HCT116 (cell line): ENCODE measurements around the gene RIMS4. TPM values are rescaled to one million over a fixed set of nuclear protein-coding genes. Genes with fewer than 3 reads are reported as not detected.

ENCODE experiments used
- ATAC-seq: fragments of 200-7000 bp; cut with Tn5 transposase; 2 replicates; pipeline ENCODE4 v1.9.1; 2020; ENCODE audit warnings: mild to moderate bottlenecking, moderate library complexity
- BruUV-seq: library from RNA; stranded (reverse); fragments of 400-500 nt; replicated peaks from 2 replicates; lab custom pipeline; 2021; lab: Mats Ljungman, UMichigan
- CTCF ChIA-PET: fragments of 300-600 bp; sonication (Branson Sonifier 250); formaldehyde crosslinking; loops from one replicate; lab custom pipeline; 2021; ENCODE audit warnings: antibody characterized with exemption; lab: Charles Lee
- POLR2A ChIA-PET: fragments of 300-600, 350-600 bp; sonication (Branson Sonifier 250); formaldehyde crosslinking; loops from one replicate; lab custom pipeline; 2021; ENCODE audit warnings: antibody characterized with exemption; lab: Charles Lee
- RAD21 ChIA-PET, 2 experiments: fragments of 300-600 bp; sonication (Branson Sonifier 250); formaldehyde crosslinking; loops; one replicate each; lab custom pipeline; 2023; ENCODE audit warnings: low total read pairs in 2 of 2; ENCODE audit not compliant: uncharacterized antibody in 2 of 2, unreplicated experiment in 2 of 2, low non-redundant PET in 1 of 2; lab: Charles Lee
- DNase-seq: peaks from one replicate; pipeline ENCODE4 v3.0.0-alpha.2; 2010; ENCODE audit warnings: low read depth, low spot score
- H2AFZ ChIP-seq: fragments of 200-600 bp; shearing (Covaris generic), sonication (generic); 2 replicates; pipeline ENCODE4 v1.6.1; 2017; ENCODE audit warnings: low read depth, mixed run types, mixed read lengths, antibody characterized with exemption, low read length; ENCODE audit not compliant: poor library complexity, severe bottlenecking
- H3K27ac ChIP-seq: 2 replicates; pipeline ENCODE4 v1.5.1; 2012; ENCODE audit warnings: low read depth, low read length
- H3K27me3 ChIP-seq: fragments of 200-600 bp; sonication (generic); 2 replicates; pipeline ENCODE4 v1.6.1; 2016; ENCODE audit warnings: mixed run types, low read length, mixed read lengths; ENCODE audit not compliant: insufficient read depth
- H3K36me3 ChIP-seq, 2 experiments: fragments of 200-500 bp in 1 of 2; fragments of 200-600 bp in 1 of 2; sonication (Bioruptor generic) in 1 of 2; sonication (generic) in 1 of 2; 2 replicates each; pipeline versions ENCODE4 v1.5.1 to v1.6.1; 2014 to 2016; ENCODE audit warnings: low read length in 2 of 2, inconsistent platforms in 1 of 2, mixed read lengths in 1 of 2, mixed run types in 1 of 2; ENCODE audit not compliant: insufficient read depth in 2 of 2, control insufficient read depth in 1 of 2
- H3K4me1 ChIP-seq, 2 experiments: fragments of 200-600 bp in 1 of 2; sonication (generic) in 1 of 2; 2 replicates each; pipeline versions ENCODE4 v1.5.1 to v1.6.1; 2012 to 2017; ENCODE audit warnings: low read length in 2 of 2, inconsistent platforms in 1 of 2, mild to moderate bottlenecking in 1 of 2, mixed read lengths in 1 of 2, mixed run types in 1 of 2, moderate library complexity in 1 of 2; ENCODE audit not compliant: insufficient read depth in 2 of 2, control insufficient read depth in 1 of 2
- H3K4me2 ChIP-seq: fragments of 200-600 bp; sonication (generic); 2 replicates; pipeline ENCODE4 v1.6.1; 2017; ENCODE audit warnings: mixed run types, low read length, mixed read lengths
- H3K4me3 ChIP-seq, 2 experiments: fragments of 200-600 bp in 1 of 2; sonication (generic) in 1 of 2; replicated peaks in 1 of 2; 2 replicates each; pipeline ENCODE4 v1.5.1; 2011 to 2016; ENCODE audit warnings: low read length in 2 of 2, control low read depth in 1 of 2, low read depth in 1 of 2, mild to moderate bottlenecking in 1 of 2, mixed read lengths in 1 of 2, mixed run types in 1 of 2
- H3K79me2 ChIP-seq: fragments of 200-600 bp; sonication (generic); 2 replicates; pipeline ENCODE4 v1.6.1; 2017; ENCODE audit warnings: mild to moderate bottlenecking, mixed run types, low read length, moderate library complexity, mixed read lengths; ENCODE audit not compliant: insufficient read depth
- H3K9ac ChIP-seq: fragments of 200-600 bp; sonication (generic); 2 replicates; pipeline ENCODE4 v1.6.1; 2016; ENCODE audit warnings: low read length, mixed read lengths
- H3K9me2 ChIP-seq: fragments of 200-600 bp; sonication (generic), shearing (Covaris generic); 2 replicates; pipeline ENCODE4 v1.6.1; 2017; ENCODE audit warnings: mixed run types, mild to moderate bottlenecking, moderate library complexity; ENCODE audit not compliant: insufficient read depth
- H3K9me3 ChIP-seq, 2 experiments: fragments of 200-500 bp in 1 of 2; fragments of 200-600 bp in 1 of 2; sonication (Bioruptor generic) in 1 of 2; sonication (generic) in 1 of 2; 2 replicates each; pipeline ENCODE4 v1.6.1; 2014 to 2017; ENCODE audit warnings: low read length in 2 of 2, mixed read lengths in 2 of 2, inconsistent platforms in 1 of 2, low read depth in 1 of 2, mild to moderate bottlenecking in 1 of 2, mixed run types in 1 of 2, moderate library complexity in 1 of 2; ENCODE audit not compliant: control insufficient read depth in 1 of 2, insufficient read depth in 1 of 2
- H4K20me1 ChIP-seq: fragments of 200-600 bp; sonication (generic), shearing (Covaris generic); 2 replicates; pipeline ENCODE4 v1.6.1; 2017; ENCODE audit warnings: mixed run types, mild to moderate bottlenecking, moderate library complexity; ENCODE audit not compliant: insufficient read depth
- CBX3 ChIP-seq: IDR thresholded peaks from 2 replicates; pipeline ENCODE4 v1.6.1; 2012; ENCODE audit warnings: low read depth
- CEBPB ChIP-seq: IDR thresholded peaks from 2 replicates; pipeline ENCODE4 v1.6.1; 2012; ENCODE audit warnings: low read depth
- EGR1 ChIP-seq: IDR thresholded peaks from 2 replicates; pipeline ENCODE4 v1.6.1; 2012; ENCODE audit warnings: low read depth
- EZH2phosphoT487 ChIP-seq: fragments of 200-600 bp; IDR thresholded peaks from 2 replicates; pipeline ENCODE4 v1.6.1; 2018; ENCODE audit warnings: antibody characterized with exemption, borderline replicate concordance
- FOSL1 ChIP-seq: IDR thresholded peaks from 2 replicates; pipeline ENCODE4 v1.6.1; 2012; ENCODE audit warnings: low read depth
- POLR2A ChIP-seq: IDR thresholded peaks from 2 replicates; pipeline ENCODE4 v1.7.0; 2011; ENCODE audit warnings: borderline replicate concordance; ENCODE audit not compliant: insufficient read depth, insufficient read length; ENCODE audit errors: extremely low read depth
- POLR2AphosphoS5 ChIP-seq: IDR thresholded peaks from 2 replicates; pipeline ENCODE4 v1.6.1; 2011; ENCODE audit warnings: mild to moderate bottlenecking, low read depth, low read length, moderate library complexity
- RAD21 ChIP-seq: IDR thresholded peaks from 2 replicates; pipeline ENCODE4 v1.6.1; 2012; ENCODE audit warnings: low read depth, mild to moderate bottlenecking
- SIN3A ChIP-seq: IDR thresholded peaks from 2 replicates; pipeline ENCODE4 v1.6.1; 2012; ENCODE audit warnings: low read depth
- SP1 ChIP-seq: IDR thresholded peaks from 2 replicates; pipeline ENCODE4 v1.6.1; 2012; ENCODE audit warnings: low read depth
- SRF ChIP-seq: IDR thresholded peaks from 2 replicates; pipeline ENCODE4 v1.6.1; 2012; ENCODE audit warnings: low read depth
- TCF7L2 ChIP-seq: IDR thresholded peaks from 2 replicates; pipeline ENCODE4 v1.7.0; 2011; ENCODE audit warnings: borderline replicate concordance, inconsistent platforms; ENCODE audit not compliant: insufficient read depth, insufficient read length; ENCODE audit errors: extremely low read depth
- YY1 ChIP-seq: IDR thresholded peaks from 2 replicates; pipeline ENCODE4 v1.6.1; 2011; ENCODE audit warnings: low read length, low read depth, moderate library complexity, mild to moderate bottlenecking; ENCODE audit not compliant: insufficient replicate concordance; ENCODE audit errors: extremely low read depth
- ZFX ChIP-seq: fragments of 450-650 bp; IDR thresholded peaks from 2 replicates; pipeline ENCODE4 v1.6.1; 2017
- intact Hi-C: fragments of 100-400 bp; cut with micrococcal nuclease; formaldehyde crosslinking; loops from 2 replicates; pipeline ENCODE4 v1.10.0; 2022
- total RNA-seq: library from RNA; stranded (reverse); gene quantifications from one replicate; pipeline ENCODE4 v1.2.1, GENCODE V29; 2021; ENCODE audit not compliant: unreplicated experiment
- TF ChIP-seq, protein P1 (sequence below), 3 experiments: fragments of 200-600 bp in 1 of 3; sonication (generic) in 1 of 3; IDR thresholded peaks in 2 of 3; conservative IDR thresholded peaks in 1 of 3; 2 replicates each; pipeline ENCODE4 v1.5.1; 2012 to 2017; ENCODE audit warnings: low read depth in 2 of 3, low read length in 2 of 3, antibody characterized with exemption in 1 of 3, borderline replicate concordance in 1 of 3, control low read depth in 1 of 3, mild to moderate bottlenecking in 1 of 3, mixed read lengths in 1 of 3, mixed run types in 1 of 3, moderate library complexity in 1 of 3; ENCODE audit not compliant: insufficient read depth in 1 of 3
- TF ChIP-seq, protein P2 (sequence below): IDR thresholded peaks from 2 replicates; pipeline ENCODE4 v1.6.1; 2012
- TF ChIP-seq, protein P3 (sequence below): IDR thresholded peaks from 2 replicates; pipeline ENCODE4 v1.6.1; 2012
- TF ChIP-seq, protein P4 (sequence below): IDR thresholded peaks from 2 replicates; pipeline ENCODE4 v1.6.1; 2011; ENCODE audit warnings: mild to moderate bottlenecking, low read length, moderate library complexity; ENCODE audit not compliant: insufficient replicate concordance; ENCODE audit errors: extremely low read depth
- TF ChIP-seq, protein P5 (sequence below): IDR thresholded peaks from 2 replicates; pipeline ENCODE4 v1.6.1; 2012; ENCODE audit warnings: low read depth

RIMS4 gene
- total RNA-seq, 1 experiment from 2014 or later = 0.05 TPM

DNA sequence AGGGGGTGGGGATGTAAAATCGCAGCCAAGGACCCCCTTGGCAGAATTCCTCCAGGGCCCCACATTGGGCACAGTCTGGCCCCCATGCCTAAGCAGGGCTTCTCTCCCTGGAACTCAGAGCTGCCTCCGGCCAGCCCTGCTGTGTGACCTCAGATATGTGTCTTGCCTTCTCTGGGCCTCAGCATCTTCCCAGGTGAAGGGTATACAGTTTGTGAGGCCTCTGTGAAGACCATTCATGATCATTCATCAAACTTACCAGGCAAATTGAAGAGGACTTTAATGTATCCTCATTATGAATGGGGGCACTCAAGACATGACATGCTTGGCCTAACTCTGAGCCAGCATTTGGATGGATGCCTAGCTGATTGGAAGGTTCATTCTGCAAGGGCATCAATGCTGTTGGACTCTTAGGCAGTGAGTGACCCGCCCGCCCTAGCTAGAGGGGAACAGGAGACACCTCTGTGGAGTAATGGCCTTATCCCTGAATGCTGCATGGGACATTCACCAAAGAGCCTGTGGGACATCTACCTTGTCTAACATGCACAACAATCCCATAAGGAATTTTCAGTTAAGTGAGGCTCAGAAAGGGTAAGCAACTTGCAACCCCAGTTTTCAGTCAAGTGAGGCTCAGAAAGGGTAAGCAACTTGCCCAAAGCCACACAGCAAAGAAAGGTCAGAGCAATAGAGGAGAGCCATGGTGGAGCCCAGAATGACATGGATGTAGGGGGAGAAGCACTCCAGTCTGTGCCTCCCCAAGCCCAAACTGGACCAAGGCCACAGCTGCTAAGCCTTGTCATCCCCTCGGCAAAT lies 94.6 kb downstream of the RIMS4 start:
- ChIA-PET RAD21 (no interaction called here), POLR2A (no interaction called here), CTCF (interaction anchor here (1.2 kb wide), 1 partner anchor 27 kb away, joined by 3 read pairs; no protein-coding TSS in a partner anchor)
- TF ChIP-seq EGR1 (no peak), POLR2A (no peak), YY1 (no peak), CEBPB (no peak), SRF (no peak), CBX3 (no peak), SIN3A (no peak), EZH2phosphoT487 (no peak), SP1 (no peak), FOSL1 (no peak), RAD21 (no peak), ZFX (no peak), POLR2AphosphoS5 (no peak), TCF7L2 (no peak)
- TF ChIP-seq, protein P1, sequence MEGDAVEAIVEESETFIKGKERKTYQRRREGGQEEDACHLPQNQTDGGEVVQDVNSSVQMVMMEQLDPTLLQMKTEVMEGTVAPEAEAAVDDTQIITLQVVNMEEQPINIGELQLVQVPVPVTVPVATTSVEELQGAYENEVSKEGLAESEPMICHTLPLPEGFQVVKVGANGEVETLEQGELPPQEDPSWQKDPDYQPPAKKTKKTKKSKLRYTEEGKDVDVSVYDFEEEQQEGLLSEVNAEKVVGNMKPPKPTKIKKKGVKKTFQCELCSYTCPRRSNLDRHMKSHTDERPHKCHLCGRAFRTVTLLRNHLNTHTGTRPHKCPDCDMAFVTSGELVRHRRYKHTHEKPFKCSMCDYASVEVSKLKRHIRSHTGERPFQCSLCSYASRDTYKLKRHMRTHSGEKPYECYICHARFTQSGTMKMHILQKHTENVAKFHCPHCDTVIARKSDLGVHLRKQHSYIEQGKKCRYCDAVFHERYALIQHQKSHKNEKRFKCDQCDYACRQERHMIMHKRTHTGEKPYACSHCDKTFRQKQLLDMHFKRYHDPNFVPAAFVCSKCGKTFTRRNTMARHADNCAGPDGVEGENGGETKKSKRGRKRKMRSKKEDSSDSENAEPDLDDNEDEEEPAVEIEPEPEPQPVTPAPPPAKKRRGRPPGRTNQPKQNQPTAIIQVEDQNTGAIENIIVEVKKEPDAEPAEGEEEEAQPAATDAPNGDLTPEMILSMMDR (IDR thresholded peaks at IDR 0.05 in 2 of 3, conservative IDR thresholded peaks at IDR 0.05 in 1 of 3; ENCODE audit: borderline replicate concordance in 1 of 3, insufficient read depth in 1 of 3, low read depth in 2 of 3, low read length in 2 of 3) = no peak
- TF ChIP-seq, protein P2, sequence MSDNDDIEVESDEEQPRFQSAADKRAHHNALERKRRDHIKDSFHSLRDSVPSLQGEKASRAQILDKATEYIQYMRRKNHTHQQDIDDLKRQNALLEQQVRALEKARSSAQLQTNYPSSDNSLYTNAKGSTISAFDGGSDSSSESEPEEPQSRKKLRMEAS = no peak
- TF ChIP-seq, protein P3, sequence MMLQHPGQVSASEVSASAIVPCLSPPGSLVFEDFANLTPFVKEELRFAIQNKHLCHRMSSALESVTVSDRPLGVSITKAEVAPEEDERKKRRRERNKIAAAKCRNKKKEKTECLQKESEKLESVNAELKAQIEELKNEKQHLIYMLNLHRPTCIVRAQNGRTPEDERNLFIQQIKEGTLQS = no peak
- TF ChIP-seq, protein P4, sequence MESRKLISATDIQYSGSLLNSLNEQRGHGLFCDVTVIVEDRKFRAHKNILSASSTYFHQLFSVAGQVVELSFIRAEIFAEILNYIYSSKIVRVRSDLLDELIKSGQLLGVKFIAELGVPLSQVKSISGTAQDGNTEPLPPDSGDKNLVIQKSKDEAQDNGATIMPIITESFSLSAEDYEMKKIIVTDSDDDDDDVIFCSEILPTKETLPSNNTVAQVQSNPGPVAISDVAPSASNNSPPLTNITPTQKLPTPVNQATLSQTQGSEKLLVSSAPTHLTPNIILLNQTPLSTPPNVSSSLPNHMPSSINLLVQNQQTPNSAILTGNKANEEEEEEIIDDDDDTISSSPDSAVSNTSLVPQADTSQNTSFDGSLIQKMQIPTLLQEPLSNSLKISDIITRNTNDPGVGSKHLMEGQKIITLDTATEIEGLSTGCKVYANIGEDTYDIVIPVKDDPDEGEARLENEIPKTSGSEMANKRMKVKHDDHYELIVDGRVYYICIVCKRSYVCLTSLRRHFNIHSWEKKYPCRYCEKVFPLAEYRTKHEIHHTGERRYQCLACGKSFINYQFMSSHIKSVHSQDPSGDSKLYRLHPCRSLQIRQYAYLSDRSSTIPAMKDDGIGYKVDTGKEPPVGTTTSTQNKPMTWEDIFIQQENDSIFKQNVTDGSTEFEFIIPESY = no peak
- TF ChIP-seq, protein P5, sequence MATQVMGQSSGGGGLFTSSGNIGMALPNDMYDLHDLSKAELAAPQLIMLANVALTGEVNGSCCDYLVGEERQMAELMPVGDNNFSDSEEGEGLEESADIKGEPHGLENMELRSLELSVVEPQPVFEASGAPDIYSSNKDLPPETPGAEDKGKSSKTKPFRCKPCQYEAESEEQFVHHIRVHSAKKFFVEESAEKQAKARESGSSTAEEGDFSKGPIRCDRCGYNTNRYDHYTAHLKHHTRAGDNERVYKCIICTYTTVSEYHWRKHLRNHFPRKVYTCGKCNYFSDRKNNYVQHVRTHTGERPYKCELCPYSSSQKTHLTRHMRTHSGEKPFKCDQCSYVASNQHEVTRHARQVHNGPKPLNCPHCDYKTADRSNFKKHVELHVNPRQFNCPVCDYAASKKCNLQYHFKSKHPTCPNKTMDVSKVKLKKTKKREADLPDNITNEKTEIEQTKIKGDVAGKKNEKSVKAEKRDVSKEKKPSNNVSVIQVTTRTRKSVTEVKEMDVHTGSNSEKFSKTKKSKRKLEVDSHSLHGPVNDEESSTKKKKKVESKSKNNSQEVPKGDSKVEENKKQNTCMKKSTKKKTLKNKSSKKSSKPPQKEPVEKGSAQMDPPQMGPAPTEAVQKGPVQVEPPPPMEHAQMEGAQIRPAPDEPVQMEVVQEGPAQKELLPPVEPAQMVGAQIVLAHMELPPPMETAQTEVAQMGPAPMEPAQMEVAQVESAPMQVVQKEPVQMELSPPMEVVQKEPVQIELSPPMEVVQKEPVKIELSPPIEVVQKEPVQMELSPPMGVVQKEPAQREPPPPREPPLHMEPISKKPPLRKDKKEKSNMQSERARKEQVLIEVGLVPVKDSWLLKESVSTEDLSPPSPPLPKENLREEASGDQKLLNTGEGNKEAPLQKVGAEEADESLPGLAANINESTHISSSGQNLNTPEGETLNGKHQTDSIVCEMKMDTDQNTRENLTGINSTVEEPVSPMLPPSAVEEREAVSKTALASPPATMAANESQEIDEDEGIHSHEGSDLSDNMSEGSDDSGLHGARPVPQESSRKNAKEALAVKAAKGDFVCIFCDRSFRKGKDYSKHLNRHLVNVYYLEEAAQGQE = no peak
- ATAC-seq (no peak), DNase-seq (no peak)
- Histone ChIP-seq H3K4me3 (no peak overlapping the region), H3K4me2 (0 out of 2 replicates have a peak overlapping the region, but pooled peaks have one; percentile 70), H3K9ac (no peak overlapping the region), H3K27me3 (0 out of 2 replicates have a peak, but pooled peaks cover 3% of the 10 kb centered on the region), H3K4me1 (peaks cover 31 to 33% of the 10 kb centered on the region in 2 experiments), H4K20me1 (no peaks in the 10 kb centered on the region), H3K9me2 (no peaks in the 10 kb centered on the region), H3K27ac (no peak overlapping the region), H3K36me3 (no peaks in the 10 kb centered on the region), H2AFZ (no peak overlapping the region), H3K9me3 (no peaks in the 10 kb centered on the region), H3K79me2 (no peaks in the 10 kb centered on the region)
- BruUV-seq = no TSS peak
- intact Hi-C loops = no loop called here
